HG03045 (cell line): ENCODE measurements around the gene INA.

Experiments
- ATAC-seq: cut with Tn5 transposase; IDR thresholded peaks from one replicate; pipeline ENCODE4 v1.9.1; 2021; ENCODE audit warnings: mild to moderate bottlenecking, moderate library complexity; ENCODE audit not compliant: unreplicated experiment

INA gene

DNA sequence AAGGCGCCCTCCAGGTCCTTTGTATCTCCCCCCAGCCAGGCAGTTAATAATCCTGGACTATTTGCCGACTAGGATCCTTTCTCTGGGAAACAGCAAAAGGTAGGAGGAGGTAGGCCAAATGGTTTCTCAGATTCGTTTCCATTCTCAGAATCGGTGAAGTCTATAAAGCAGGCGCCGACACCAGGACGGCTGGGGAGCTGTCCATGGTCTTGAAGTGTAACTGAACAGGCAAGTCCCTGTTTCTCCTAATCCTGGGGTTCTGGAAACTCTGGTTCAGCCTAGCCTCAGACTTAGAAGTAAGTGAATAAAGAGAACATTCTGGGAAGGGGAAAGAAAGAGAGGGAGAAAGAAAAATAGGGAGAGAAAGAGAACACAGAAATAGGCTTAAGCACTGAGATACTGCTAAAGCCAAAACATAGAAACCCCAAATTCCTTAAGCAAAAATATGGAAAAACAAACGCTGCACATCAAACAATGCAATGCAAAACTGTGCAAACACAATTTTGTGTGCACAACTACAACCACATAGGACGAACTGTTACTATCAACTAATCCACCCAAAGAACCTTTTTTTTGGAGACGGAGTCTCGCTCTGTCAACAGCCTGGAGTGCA lies 11.1 kb upstream of the INA start:
- no peak for ATAC-seq

DNA sequence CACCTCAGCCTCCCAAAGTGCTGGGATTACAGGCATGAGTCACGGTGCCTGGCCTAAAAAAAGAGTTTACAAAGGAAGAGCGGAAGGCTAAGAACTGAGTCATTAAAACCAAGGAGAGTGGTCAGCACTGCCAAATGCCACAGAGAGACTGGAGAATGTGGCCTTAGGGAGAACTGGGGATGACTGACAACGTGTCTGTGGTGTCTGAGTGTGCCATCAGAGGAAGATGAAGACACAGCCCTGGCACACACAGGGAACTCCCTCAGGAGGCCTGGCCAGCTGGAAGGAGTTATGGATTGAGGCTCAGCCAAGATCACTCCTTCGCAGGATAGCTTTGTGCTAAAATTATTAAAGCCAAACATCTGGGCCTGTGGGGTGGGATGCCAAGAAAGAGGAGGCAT lies 3.9 kb upstream of the INA start:
- ATAC-seq, result no peak

DNA sequence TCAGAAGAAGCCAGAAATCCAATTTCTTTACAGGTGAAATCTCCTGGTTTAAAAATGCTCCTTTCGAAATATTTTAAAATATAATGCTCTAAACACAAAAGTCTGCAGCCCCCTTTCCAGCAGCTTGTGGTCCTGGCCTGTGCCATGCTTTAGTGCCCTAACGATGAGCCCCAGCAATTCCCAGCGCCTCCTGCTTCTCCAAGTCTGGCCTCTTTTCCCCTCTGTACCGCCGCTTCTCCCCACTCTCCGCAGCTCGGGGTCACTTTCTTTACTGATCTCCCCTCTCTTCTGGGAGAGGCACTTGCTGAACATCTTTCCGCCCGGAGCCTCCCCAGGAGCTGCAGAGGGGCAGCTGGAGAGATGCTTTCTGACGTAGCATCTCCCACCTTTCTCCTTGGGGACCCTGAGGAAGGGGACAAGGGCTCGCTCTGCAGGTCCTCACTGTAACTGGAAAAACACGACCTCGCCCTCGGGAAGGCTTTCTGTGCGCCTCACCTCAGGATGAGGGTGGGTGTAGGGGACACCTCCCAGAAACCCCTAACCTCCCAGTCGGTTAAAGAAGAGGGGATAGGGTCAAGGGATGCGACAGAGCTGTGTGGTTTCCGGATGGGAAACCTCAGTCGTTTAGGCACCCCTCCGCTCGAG lies 565 bp upstream of the INA start:
- ATAC-seq, result no peak

DNA sequence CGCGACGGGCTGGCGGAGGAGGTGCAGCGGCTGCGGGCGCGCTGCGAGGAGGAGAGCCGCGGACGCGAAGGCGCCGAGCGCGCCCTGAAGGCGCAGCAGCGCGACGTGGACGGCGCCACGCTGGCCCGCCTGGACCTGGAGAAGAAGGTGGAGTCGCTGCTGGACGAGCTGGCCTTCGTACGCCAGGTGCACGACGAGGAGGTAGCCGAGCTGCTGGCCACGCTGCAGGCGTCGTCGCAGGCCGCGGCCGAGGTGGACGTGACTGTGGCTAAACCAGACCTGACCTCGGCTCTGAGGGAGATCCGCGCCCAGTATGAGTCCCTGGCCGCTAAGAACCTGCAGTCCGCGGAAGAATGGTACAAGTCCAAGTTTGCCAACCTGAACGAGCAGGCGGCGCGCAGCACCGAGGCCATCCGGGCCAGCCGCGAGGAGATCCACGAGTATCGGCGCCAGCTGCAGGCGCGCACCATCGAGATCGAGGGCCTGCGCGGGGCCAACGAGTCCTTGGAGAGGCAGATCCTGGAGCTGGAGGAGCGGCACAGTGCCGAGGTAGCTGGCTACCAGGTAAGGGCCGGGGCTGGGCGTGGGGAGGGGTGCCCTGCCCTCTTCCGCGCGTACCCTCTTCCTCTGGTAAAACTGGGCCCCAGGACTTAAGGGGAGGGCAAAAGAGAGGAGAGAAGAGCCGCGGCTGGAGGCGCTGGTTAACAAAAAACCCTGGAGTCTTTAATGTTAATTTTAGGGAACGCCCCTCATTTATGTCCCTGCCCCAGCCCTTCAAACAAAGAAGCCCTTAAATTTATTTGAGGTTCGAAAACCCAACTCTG lies 987 bp downstream of the INA start:
- ATAC-seq, result no peak

DNA sequence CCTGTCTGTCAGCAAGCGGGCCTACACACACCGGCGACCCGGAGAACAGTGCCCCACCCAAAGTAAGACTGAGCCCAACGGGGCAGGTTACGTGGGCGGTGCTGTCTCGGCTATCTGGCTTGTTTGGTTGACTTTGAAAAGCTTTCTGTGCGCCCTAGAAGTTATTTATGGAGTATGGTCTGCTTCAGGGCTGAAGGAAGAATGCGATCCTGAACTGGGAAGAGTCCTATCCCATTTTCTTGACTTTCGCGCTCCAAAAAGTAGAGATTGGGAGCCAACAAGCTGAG lies 1.5 kb downstream of the INA start:
- no peak for ATAC-seq

DNA sequence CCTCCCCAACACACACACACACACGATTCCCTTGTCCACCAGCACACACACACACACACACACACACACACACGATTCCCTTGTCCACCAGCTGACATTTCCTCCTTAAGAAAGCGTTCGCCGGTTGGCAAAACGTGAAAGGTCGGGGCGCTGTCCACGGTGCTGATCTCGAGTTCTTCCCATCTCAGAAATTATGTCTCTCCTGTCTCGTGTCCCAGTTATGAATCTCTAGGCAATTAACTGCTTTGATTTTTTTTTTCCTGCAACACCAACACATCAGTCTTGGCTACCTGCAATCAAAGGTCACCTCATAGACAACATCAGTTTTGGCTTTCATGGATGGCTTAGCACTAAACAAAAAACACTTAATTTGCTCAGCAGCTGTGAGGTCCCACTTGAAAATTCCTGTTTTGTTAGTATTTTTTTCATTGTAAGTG lies 1.9 kb downstream of the INA start:
- ATAC-seq, result no peak

DNA sequence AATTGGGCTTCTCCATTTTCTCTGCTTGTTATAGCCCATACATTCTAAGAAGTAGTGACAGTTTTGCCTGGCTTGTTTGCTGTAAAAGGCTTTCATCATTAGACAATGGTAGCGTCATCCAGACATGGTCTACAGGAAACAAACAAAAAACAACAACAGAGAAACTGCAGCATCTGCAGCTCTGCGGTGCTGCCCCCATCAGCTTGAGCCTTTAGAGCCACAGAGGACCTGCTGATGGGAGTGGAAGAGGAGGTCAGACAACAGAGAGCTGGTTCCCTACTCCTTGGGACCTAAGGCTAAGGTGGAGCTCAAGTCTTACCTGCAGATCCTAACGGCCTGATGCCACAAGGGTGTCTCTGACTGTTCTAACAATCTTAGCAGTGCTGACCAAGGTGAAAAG lies 3.1 kb downstream of the INA start:
- no peak for ATAC-seq

DNA sequence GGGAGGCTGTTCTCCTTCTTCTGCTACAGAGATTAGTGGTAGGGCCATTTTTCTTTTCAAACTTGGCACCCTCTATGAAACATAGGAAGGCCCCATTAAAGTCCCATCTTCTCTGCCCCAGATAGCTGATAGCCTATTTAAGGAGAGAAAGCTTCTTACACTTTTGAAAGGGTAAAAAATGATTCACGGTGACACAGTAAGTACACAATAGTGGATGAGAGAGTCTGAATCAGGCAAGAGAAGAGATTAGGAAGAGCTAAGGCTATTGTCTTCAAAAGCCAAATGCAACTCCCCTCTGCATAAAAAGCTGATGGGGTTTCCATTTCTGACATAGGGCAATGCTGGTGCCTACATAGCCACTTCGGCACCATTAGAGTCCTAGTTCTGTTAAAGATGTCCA lies 3.6 kb downstream of the INA start:
- no peak for ATAC-seq

DNA sequence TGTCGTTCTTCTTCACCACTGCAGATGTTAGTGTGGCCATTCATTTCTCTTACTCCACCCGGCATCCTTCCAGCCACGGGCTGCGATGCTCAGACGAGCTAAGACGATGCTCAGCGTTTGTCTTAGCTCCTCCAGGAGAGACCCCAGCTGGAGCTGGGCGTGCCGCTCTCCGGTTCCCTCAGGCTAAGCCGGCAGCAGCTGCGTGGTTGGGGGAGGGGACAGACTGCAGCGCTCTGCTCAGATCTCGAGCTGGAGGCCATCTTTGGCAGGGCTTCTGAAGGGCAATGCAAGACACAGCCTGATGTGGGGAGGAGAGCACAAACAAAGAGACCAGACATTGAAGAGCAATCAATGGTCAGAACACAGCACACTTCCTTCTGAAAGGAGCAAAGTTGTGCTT lies 4.8 kb downstream of the INA start:
- no peak for ATAC-seq

DNA sequence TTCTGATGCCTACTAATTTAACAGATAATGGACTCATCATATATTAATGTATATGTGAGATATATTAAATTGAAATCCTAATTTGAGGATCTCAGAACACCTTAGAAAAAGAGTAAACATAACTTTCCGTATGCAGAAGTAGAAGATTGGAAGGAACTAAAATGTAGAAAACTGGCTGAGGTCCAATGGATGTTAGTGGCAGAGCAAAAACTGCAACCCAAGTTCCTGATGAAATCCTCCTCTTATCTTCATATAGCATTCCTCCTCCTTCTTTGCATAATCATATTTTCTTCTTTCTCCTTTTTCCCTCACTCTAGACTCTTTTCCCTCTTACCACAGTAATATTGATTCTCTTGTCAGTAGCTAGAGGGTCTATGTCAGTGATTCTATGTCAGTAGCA lies 6.0 kb downstream of the INA start:
- ATAC-seq, result no peak

DNA sequence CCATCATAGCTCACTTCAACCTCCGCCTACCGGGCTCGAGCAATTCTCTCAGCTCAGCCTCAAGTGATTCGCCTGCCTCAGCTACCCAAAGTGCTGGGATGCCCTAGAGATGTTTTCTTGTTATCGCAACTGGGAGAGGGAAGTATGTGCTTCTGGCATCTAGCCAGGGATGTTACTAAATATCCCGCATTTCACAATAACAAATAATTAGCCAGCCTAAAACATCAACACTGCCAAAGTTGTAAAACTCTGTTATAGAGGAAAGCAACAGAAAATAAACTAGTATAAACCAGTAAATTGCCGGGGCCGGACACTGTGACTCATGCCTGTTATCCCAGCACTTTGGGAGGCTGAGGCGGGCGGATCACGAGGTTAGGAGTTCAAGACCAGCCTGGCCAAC lies 7.2 kb downstream of the INA start:
- ATAC-seq, result no peak

DNA sequence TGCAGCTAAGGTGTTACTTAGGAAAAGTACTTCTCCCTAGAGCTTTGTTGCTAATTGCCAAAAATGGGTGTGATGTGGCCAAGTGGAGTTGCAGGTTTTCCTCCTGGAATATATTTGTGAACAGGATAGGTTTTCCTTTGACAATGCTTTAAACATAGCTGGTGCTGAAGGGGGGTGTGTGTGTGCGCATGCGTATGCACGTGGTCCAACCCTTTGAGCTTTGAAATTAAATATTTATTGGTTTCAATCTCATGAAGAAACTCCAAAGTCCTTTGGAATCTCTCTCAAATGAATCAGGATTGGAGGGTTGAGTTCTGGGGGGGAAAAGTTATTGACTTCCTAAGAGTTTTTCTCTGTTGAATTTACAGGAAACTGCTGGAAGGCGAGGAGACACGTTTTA lies 11.1 kb downstream of the INA start:
- ATAC-seq, result no peak

DNA sequence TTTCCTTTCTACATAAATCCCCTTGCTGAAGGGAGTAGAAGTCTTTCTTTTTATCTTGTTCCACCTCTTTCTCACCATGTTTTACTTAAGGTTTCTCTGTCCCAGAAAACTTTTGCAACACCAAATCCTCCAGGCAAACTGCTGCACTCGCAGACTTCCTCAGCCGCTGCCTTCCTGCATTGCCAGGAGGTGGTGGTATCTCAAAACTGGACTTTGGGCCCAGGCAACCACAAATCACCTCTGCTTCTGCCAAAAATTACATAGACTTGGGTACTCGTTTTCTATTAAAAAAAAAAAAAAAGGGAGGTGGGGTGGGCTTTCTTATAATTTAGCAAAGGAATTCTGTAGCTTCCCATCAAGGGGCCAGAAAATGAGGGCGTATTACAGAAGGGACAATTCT lies 14.7 kb downstream of the INA start:
- no peak for ATAC-seq

DNA sequence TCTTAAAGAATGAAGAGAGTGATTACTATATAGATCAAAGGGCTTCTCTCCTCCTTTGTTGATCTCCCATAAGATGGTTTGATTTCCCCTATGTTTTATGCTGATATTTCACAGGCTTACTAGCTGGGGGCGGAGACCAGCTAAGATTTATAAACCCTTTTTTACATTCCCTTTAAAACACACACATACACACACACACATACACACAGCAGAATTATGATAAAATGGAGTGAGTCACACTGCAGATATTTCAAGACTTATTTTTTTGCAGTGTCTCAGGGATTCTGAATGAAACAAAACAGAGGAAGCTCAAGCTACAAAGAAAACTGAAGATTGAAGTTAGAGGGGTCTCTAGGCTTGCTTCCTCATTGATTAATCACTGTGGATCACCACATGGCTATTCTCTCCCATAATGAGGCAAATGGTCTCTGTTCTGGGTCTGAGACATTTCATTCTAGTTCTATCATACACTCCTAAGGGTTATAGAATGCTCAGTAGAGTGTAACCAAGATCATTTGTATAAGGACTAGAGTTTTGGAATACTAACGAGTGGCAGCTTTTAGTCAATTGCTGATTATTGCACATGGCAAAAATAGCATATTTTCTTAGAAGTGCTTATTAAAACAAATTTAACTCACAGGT lies 18.6 kb downstream of the INA start:
- no peak for ATAC-seq

DNA sequence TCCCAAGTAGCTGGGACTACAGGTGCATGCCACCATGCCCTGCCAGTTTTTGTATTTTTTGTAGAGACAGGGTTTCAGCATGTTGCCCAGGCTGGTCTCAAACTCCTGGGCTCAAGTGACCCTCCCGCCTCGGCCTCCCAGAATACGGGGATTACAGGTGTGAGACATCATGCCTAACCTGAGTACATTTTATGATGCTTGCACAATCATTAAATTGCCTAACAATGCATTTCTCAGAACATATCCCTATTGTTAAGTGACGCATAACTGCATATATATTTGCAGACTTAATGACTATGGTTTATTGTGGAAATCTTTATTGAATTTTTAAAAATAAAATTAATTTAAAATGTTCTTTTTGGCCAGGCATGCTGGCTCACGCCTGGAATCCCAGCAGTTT lies 30.7 kb downstream of the INA start:
- no peak for ATAC-seq

DNA sequence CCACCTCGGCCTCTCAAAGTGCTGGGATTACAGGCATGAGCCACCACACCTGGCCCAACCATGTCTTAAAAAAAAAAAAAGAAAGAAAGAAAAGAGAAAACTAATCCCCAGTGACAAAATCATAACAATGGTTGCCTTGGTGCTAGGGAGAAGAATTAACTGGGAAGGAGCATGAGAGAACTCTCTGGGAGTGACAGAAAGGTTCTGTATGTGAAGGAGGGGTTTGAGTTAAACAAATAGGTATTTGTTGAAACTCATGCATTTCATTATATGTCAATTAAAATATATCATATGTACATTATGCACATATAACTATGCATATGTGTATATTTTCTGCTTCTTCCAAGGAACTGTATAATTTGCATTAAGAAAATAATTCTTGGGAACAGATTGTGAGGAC lies 33.3 kb downstream of the INA start:
- no peak for ATAC-seq

DNA sequence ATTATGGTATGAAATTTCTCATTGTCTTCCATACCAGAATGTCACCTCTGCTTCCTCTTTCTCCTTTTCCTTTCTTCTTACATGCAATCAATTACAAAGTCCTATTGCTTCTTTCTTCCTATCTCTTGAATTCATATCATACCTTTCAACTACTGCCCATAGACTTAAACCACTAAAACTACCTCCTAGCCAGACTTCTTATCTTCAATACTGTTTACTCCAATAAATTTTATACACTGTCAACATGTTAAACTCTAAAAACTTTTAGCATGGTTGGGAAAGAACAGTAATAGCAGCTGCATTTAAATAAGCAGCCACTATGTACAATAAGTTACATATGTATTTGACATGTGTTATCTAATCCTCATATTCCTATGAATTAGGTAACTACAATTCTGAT lies 39.1 kb downstream of the INA start:
- ATAC-seq, result no peak

DNA sequence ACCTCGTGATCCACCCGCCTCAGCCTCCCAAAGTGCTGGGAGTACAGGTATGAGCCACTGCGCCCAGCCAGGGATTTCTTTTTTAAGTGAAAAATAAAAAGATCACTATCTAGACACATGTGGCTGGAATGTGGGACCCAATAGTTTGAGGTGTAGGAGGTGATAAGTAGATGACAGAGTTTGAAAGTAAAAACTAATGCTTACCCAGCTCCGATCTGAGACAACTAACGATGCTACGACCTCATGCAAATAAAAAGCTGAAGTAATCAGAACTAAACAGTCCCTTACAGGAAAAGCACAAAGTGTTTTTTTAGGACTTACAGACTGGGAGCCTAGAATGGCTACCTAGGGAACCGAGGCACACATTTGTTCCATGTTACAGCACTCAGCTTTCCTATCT lies 51.0 kb downstream of the INA start:
- no peak for ATAC-seq

DNA sequence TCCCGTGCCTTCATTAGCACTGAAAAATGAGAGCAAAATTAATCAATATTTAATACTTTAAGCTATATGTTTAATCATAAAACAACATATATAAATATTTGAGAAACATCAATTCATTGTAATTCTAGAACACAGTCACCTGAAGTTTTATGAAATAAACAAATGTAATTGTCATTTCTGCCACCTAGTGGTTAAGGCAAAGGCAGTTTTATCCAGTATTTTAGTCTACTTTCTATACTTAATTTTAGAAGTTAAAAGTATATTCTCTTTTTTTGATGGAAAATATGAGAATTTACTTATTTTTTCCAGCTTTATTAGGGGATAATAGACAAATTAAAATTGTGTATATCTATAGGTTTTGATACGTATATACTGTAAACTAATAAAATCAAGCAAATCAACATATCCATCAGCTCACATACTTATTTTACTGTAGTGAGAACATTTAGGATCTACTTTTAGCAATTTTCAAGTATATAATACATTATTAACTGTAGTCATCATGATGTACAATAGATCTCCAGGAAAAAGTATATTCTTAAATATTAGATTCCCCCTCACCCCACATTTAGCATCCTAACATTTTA lies 57.1 kb downstream of the INA start:
- ATAC-seq, result no peak

DNA sequence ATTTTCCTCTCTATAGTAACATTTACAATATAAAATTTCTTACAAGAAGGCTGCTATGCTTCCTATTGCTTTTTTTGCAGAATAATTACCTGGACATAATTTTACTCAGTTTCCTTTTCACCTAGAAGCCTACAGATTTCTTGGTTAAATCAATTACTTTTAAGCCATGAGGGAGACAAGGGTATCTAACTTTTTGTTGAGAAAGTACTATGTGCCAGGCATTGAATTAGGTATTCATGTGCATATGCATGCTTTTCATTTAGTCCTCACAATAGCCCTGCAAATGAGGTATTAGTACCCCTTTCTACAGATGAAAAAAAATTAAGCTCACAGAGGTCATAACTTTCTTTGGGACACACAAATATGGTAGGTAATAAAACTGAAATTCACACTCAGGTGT lies 57.6 kb downstream of the INA start:
- no peak for ATAC-seq

DNA sequence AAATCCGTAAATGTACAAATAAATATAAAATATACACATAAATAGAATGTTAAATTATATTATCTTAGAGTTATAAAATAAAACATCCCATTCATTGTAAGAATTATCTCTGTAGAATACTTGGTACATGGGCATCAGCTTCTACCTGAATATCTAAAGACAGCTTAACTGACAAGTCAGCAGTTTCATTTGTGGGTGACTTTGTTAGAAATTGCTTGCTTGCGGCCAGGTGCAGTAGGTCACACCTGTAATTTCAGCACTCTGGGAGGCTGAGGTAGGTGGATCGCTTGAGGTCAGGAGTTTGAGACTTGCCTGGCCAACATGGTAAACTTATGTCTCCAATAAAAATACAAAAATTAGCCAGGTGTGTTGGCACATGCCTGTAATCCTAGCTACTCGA lies 59.4 kb downstream of the INA start:
- no peak for ATAC-seq
